DND-41 (cell line): ENCODE measurements around the gene PC.

Experiments
- ATAC-seq: fragments of 200-7000 bp; cut with Tn5 transposase; 3 replicates; pipeline ENCODE4 v1.9.1; 2021; ENCODE audit warnings: low read depth; ENCODE audit not compliant: insufficient read depth
- DNase-seq: peaks from one replicate; pipeline ENCODE4 v3.0.0-alpha.2; 2020
- H2AFZ ChIP-seq: 2 replicates; pipeline ENCODE4 v1.6.0; 2012; ENCODE audit warnings: low read depth, low read length
- H3K27ac ChIP-seq: 2 replicates; pipeline ENCODE4 v1.5.1; 2012; ENCODE audit warnings: low read length, inconsistent platforms
- H3K27me3 ChIP-seq: fragments of 200-600 bp; sonication (generic); 2 replicates; pipeline ENCODE4 v1.6.0; 2012; ENCODE audit warnings: low read length, mild to moderate bottlenecking, inconsistent platforms; ENCODE audit not compliant: insufficient read depth, poor library complexity
- H3K36me3 ChIP-seq: 2 replicates; pipeline ENCODE4 v1.5.1; 2012; ENCODE audit warnings: low read length, inconsistent platforms; ENCODE audit not compliant: insufficient read depth
- H3K4me1 ChIP-seq: 2 replicates; pipeline ENCODE4 v1.5.1; 2012; ENCODE audit warnings: mild to moderate bottlenecking, low read length; ENCODE audit not compliant: insufficient read depth
- H3K4me2 ChIP-seq: 2 replicates; pipeline ENCODE4 v1.6.0; 2012; ENCODE audit warnings: mild to moderate bottlenecking, moderate library complexity, low read length, inconsistent platforms; ENCODE audit not compliant: insufficient read depth
- H3K4me3 ChIP-seq, 2 experiments: fragments of 200-600 bp in 1 of 2; shearing (Covaris generic) in 1 of 2; 2 replicates each; pipeline ENCODE4 v1.5.1; 2012 to 2016; ENCODE audit warnings: inconsistent platforms in 2 of 2, low read length in 2 of 2, mild to moderate bottlenecking in 2 of 2, low read depth in 1 of 2, moderate library complexity in 1 of 2
- H3K79me2 ChIP-seq: 2 replicates; pipeline ENCODE4 v1.6.0; 2012; ENCODE audit warnings: low read length, inconsistent platforms; ENCODE audit not compliant: insufficient read depth
- H3K9ac ChIP-seq: 2 replicates; pipeline ENCODE4 v1.6.0; 2012; ENCODE audit warnings: low read depth, mild to moderate bottlenecking, inconsistent platforms, low read length, moderate library complexity
- H3K9me3 ChIP-seq: 2 replicates; pipeline ENCODE4 v1.5.1; 2012; ENCODE audit warnings: low read length, moderate library complexity, mild to moderate bottlenecking, inconsistent platforms; ENCODE audit not compliant: insufficient read depth, severe bottlenecking
- H4K20me1 ChIP-seq: 2 replicates; pipeline ENCODE4 v1.6.0; 2012; ENCODE audit warnings: low read length; ENCODE audit not compliant: insufficient read depth
- EZH2 ChIP-seq: IDR thresholded peaks from 3 replicates; pipeline ENCODE4 v1.6.1; 2012; ENCODE audit warnings: borderline replicate concordance, low read depth, mild to moderate bottlenecking, moderate library complexity, low read length, inconsistent platforms; ENCODE audit not compliant: severe bottlenecking
- TF ChIP-seq, protein P1 (sequence below): IDR thresholded peaks from 2 replicates; pipeline ENCODE4 v1.5.1; 2012; ENCODE audit warnings: borderline replicate concordance, low read length, moderate library complexity, mild to moderate bottlenecking; ENCODE audit not compliant: poor library complexity, severe bottlenecking; ENCODE audit errors: extremely low read depth

Gene PC

DNA sequence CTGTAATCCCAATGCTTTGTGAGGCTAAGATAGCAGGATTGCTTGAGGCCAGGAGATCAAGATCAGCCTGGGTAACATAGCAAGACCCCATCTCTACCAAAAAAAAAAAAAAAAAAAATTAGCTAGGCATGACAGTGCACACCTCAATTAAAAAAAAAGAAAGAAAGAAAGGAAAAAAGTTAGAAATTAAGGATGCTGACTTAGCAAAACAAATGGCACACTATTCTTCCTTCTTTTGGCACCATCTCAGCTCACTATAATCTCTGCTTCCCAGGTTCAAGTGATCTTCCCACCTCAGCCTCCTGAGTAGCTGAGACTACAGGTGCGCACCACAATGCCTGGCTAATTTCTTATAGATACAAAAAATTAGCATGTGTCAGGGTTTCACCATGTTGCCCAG lies 33.9 kb downstream of the PC start:
- Histone ChIP-seq H2AFZ (no peak overlapping the region), H3K4me1 (no peaks in the 10 kb centered on the region), H3K4me2 (no peak overlapping the region), H3K27me3 (no peaks in the 10 kb centered on the region), H3K9me3 (peaks cover 2% of the 10 kb centered on the region), H4K20me1 (no peaks in the 10 kb centered on the region), H3K27ac (no peak overlapping the region), H3K36me3 (no peaks in the 10 kb centered on the region), H3K4me3 (no peak overlapping the region), H3K9ac (no peak overlapping the region), H3K79me2 (no peaks in the 10 kb centered on the region)
- ATAC-seq: no peak
- TF ChIP-seq, protein P1, sequence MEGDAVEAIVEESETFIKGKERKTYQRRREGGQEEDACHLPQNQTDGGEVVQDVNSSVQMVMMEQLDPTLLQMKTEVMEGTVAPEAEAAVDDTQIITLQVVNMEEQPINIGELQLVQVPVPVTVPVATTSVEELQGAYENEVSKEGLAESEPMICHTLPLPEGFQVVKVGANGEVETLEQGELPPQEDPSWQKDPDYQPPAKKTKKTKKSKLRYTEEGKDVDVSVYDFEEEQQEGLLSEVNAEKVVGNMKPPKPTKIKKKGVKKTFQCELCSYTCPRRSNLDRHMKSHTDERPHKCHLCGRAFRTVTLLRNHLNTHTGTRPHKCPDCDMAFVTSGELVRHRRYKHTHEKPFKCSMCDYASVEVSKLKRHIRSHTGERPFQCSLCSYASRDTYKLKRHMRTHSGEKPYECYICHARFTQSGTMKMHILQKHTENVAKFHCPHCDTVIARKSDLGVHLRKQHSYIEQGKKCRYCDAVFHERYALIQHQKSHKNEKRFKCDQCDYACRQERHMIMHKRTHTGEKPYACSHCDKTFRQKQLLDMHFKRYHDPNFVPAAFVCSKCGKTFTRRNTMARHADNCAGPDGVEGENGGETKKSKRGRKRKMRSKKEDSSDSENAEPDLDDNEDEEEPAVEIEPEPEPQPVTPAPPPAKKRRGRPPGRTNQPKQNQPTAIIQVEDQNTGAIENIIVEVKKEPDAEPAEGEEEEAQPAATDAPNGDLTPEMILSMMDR: no peak
- no peak for TF ChIP-seq EZH2
- no peak for DNase-seq

DNA sequence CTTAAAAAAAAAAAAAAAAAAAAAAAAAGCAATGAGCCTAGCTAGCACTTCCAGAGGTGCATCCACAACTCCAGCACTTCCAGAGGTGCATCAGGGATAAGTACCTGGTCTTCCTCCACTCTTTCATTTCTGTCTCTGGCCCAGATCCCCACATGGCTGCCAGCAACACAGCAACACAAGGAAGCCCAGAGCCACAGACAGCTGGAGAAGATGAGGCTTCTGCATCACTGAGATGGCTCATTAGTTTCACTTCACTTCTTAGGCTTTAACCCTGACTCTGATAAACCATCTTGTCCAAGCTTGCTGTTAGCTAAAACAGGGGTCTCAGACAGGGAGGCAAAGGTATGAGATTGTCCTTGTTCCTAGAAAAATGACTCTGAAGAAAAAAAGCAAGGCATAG lies 35.6 kb downstream of the PC start:
- H3K4me2 ChIP-seq: no peak overlapping the region
- no peak overlapping the region for H3K27ac ChIP-seq
- no peak for TF ChIP-seq EZH2
- TF ChIP-seq, protein P1: no peak
- no peak overlapping the region for H2AFZ ChIP-seq
- DNase-seq (no peak), ATAC-seq (no peak)
- no peaks in the 10 kb centered on the region for H4K20me1 ChIP-seq
- no peaks in the 10 kb centered on the region for H3K27me3 ChIP-seq
- H3K4me1 ChIP-seq: no peaks in the 10 kb centered on the region
- H3K9me3 ChIP-seq: peaks cover 2% of the 10 kb centered on the region
- H3K4me3 ChIP-seq: no peak overlapping the region
- no peaks in the 10 kb centered on the region for H3K79me2 ChIP-seq
- no peak overlapping the region for H3K9ac ChIP-seq
- no peaks in the 10 kb centered on the region for H3K36me3 ChIP-seq

DNA sequence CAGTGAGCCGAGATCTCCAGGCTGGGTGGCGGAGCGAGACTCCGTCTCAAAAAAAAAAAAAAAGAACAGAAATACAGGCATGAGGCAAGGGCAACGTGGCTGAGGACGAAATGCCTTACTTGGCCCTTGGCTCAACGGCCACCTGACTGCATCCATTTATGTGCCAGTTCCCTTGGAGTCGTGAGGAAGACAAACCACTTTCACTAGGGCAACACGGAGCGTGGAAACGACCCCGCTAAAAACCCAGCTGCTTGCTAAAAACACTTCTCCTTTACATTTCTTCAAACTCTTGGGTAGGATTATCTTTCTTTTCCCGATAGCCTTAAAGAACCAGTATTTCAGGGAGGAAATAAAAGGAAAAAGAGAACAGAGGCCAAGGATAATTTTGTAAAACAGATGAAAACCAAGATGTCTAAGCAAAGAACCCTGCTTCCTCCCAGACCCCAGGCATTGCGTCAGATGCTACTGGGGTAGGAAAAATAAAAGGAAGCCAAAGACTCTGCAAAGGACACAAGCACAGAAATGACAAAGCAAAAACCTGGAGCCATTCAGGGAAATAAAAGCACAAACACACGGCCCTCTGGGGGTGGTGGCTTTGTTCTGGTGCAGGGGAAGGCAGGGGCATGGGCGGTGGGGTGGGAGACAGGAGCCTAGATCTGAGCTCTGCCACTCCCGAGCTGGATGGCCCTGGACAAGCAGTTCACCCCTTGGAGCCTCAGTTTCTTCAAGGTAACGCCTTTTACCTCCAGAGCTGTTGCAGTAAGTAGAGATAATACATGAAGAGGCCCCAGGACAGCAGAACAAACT lies 37.0 kb downstream of the PC start:
- Histone ChIP-seq H3K36me3 (no peaks in the 10 kb centered on the region), H2AFZ (no peak overlapping the region), H3K27me3 (no peaks in the 10 kb centered on the region), H3K4me3 (no peak overlapping the region), H3K4me1 (no peaks in the 10 kb centered on the region), H3K27ac (no peak overlapping the region), H3K4me2 (no peak overlapping the region), H4K20me1 (no peaks in the 10 kb centered on the region), H3K9ac (no peak overlapping the region), H3K9me3 (peaks cover 2% of the 10 kb centered on the region), H3K79me2 (no peaks in the 10 kb centered on the region)
- ATAC-seq: no peak
- DNase-seq: no peak
- TF ChIP-seq EZH2: no peak
- TF ChIP-seq, protein P1: no peak
